K562 (cell line): ENCODE measurements around the gene KHSRP. TPM values are rescaled to one million over a fixed set of nuclear protein-coding genes. Genes with fewer than 3 reads are reported as not detected.

Source experiments
- ARNT ChIP-seq, 2 experiments: fragments of 450-650 bp; IDR thresholded peaks; 2 replicates each; pipeline ENCODE4 v1.6.1; 2016; ENCODE audit warnings: mild to moderate bottlenecking in 1 of 2
- BRD9 ChIP-seq: fragments of 450-650 bp; IDR thresholded peaks from 2 replicates; pipeline ENCODE4 v1.6.1; 2018; ENCODE audit warnings: low read depth; ENCODE audit not compliant: partially characterized antibody
- CEBPG ChIP-seq, 3 experiments: fragments of 200-800 bp in 1 of 3; sonication (Bioruptor generic) in 1 of 3; sonication (generic) in 1 of 3; formaldehyde crosslinking in 1 of 3; IDR thresholded peaks in 2 of 3; conservative IDR thresholded peaks in 1 of 3; 2 replicates each; pipeline versions ENCODE4 v1.6.1 to v1.8.0; 2016 to 2022; ENCODE audit warnings: missing compliant biosample characterization in 2 of 3, missing genetic modification characterization in 2 of 3, mild to moderate bottlenecking in 1 of 3, missing genetic modification reagents in 1 of 3
- CREB1 ChIP-seq, 2 experiments: sonication (generic) in 1 of 2; formaldehyde crosslinking in 1 of 2; IDR thresholded peaks; 2 replicates each; pipeline versions ENCODE4 v1.6.1 to v1.8.0; 2012 to 2022; ENCODE audit warnings: inconsistent platforms in 1 of 2, mild to moderate bottlenecking in 1 of 2, missing genetic modification reagents in 1 of 2, moderate library complexity in 1 of 2
- CREBBP ChIP-seq: IDR thresholded peaks from one replicate; pipeline ENCODE4 v1.6.1; 2012; ENCODE audit warnings: low read depth, mild to moderate bottlenecking, control low read depth, inconsistent platforms, low read length
- DACH1 ChIP-seq: fragments of 450-650 bp; IDR thresholded peaks from 2 replicates; pipeline ENCODE4 v1.6.1; 2018; ENCODE audit not compliant: partially characterized antibody
- EZH2 ChIP-seq: IDR thresholded peaks from 2 replicates; pipeline ENCODE4 v1.6.1; 2012; ENCODE audit warnings: low read depth, mild to moderate bottlenecking, inconsistent platforms, low read length, borderline replicate concordance
- GATAD2A ChIP-seq: fragments of 450-650 bp; IDR thresholded peaks from 2 replicates; pipeline ENCODE4 v1.6.1; 2017
- GTF2E2 ChIP-seq: fragments of 200-800 bp; sonication (Bioruptor generic); IDR thresholded peaks from 2 replicates; pipeline ENCODE4 v1.6.1; 2016; ENCODE audit warnings: missing genetic modification characterization, missing compliant biosample characterization
- HOXB6 ChIP-seq: fragments of 250-450 bp; sonication (Bioruptor Pico); IDR thresholded peaks from 2 replicates; pipeline ENCODE4 v1.5.1; 2022; ENCODE audit warnings: mild to moderate bottlenecking, borderline replicate concordance
- ILF3 ChIP-seq: fragments of 450-650 bp; IDR thresholded peaks from 2 replicates; pipeline ENCODE4 v1.6.1; 2018; ENCODE audit warnings: antibody characterized with exemption, mild to moderate bottlenecking, moderate library complexity, borderline replicate concordance
- ILK ChIP-seq: fragments of 450-650 bp; IDR thresholded peaks from 2 replicates; pipeline ENCODE4 v1.6.1; 2016; ENCODE audit warnings: missing genetic modification characterization, low read depth, mild to moderate bottlenecking, missing compliant biosample characterization, moderate library complexity, borderline replicate concordance
- KLF16 ChIP-seq: IDR thresholded peaks from 2 replicates; pipeline ENCODE4 v1.6.1; 2016; ENCODE audit warnings: antibody characterized with exemption
- NFE2L1 ChIP-seq: fragments of 450-650 bp; IDR thresholded peaks from 2 replicates; pipeline ENCODE4 v1.6.1; 2016; ENCODE audit warnings: missing genetic modification characterization, low read depth, mild to moderate bottlenecking, missing compliant biosample characterization, moderate library complexity, borderline replicate concordance
- NFRKB ChIP-seq: fragments of 450-650 bp; IDR thresholded peaks from 2 replicates; pipeline ENCODE4 v1.6.1; 2016; ENCODE audit warnings: low read depth
- PHF21A ChIP-seq: fragments of 450-650 bp; IDR thresholded peaks from 2 replicates; pipeline ENCODE4 v1.6.1; 2017; ENCODE audit warnings: low read depth, borderline replicate concordance
- PHF8 ChIP-seq: fragments of 200-600 bp; sonication (generic); IDR thresholded peaks from 2 replicates; pipeline ENCODE4 v1.6.1; 2012; ENCODE audit warnings: mixed run types, mild to moderate bottlenecking, inconsistent platforms, low read length, moderate library complexity, borderline replicate concordance
- RAD51 ChIP-seq: fragments of 450-650 bp; IDR thresholded peaks from 2 replicates; pipeline ENCODE4 v1.7.1; 2016; ENCODE audit warnings: low read depth, mild to moderate bottlenecking, borderline replicate concordance
- SETDB1 ChIP-seq: IDR thresholded peaks from one replicate; pipeline ENCODE4 v1.6.1; 2012; ENCODE audit warnings: low read length, control low read depth, inconsistent platforms
- SPI1 ChIP-seq: IDR thresholded peaks from 2 replicates; pipeline ENCODE4 v1.6.1; 2011; ENCODE audit warnings: low read depth, low read length, control low read depth, borderline replicate concordance
- SRSF7 ChIP-seq: fragments of 200-400 bp; formaldehyde crosslinking; optimal IDR thresholded peaks from 2 replicates; pipeline ENCODE3; 2017; ENCODE audit warnings: mild to moderate bottlenecking, low read depth, low read length
- STAG1 ChIP-seq: sonication (generic); formaldehyde crosslinking; IDR thresholded peaks from 2 replicates; pipeline ENCODE4 v1.5.0; 2020; ENCODE audit warnings: missing genetic modification reagents, borderline replicate concordance
- TBL1XR1 ChIP-seq, 2 experiments: IDR thresholded peaks; 2 replicates each; pipeline ENCODE4 v1.6.1; 2012; ENCODE audit warnings: improper control_type of control experiment in 2 of 2, low read length in 2 of 2, mild to moderate bottlenecking in 1 of 2
- TCFL5 ChIP-seq: fragments of 250-450 bp; sonication (Bioruptor Pico); conservative IDR thresholded peaks from 2 replicates; pipeline ENCODE4 v1.6.1; 2021; ENCODE audit warnings: mild to moderate bottlenecking, moderate library complexity, matching md5 sums
- THRAP3 ChIP-seq: fragments of 450-650 bp; IDR thresholded peaks from 2 replicates; pipeline ENCODE4 v1.6.1; 2016; ENCODE audit warnings: mild to moderate bottlenecking, inconsistent platforms, borderline replicate concordance
- WHSC1 ChIP-seq: IDR thresholded peaks from one replicate; pipeline ENCODE4 v1.6.1; 2012; ENCODE audit warnings: low read length, control low read depth, inconsistent platforms
- ZNF696 ChIP-seq: fragments of 250-450 bp; sonication (Bioruptor Pico); conservative IDR thresholded peaks from 2 replicates; pipeline ENCODE4 v1.4.0; 2020; ENCODE audit warnings: mild to moderate bottlenecking, moderate library complexity
- polyA plus RNA-seq, 8 experiments: library from polyadenylated mRNA; depleted of rRNA in 4 of 8; stranded (reverse) in 5 of 8; unstranded in 3 of 8; fragments of >200 nt; fragmentation: Nextera tagmentation in 2 of 8; fragmentation: Illumina TruSeq in 1 of 8; extraction: Ambion mirVana in 2 of 8; extraction: Trizol in 1 of 8; gene quantifications; 2 replicates each; pipeline versions ENCODE4 v1.2.1 to v1.2.3, GENCODE V29; 2011 to 2014; ENCODE audit warnings: inconsistent platforms in 1 of 8, missing spikeins in 1 of 8
- total RNA-seq, 7 experiments: library from RNA; depleted of rRNA in 6 of 7; stranded (reverse); fragments of >200 nt in 6 of 7; fragmentation: Illumina TruSeq in 2 of 7; extraction: Trizol in 2 of 7; gene quantifications; 2 replicates each; pipeline versions ENCODE4 v1.2.1 to v1.2.3, GENCODE V29; 2011 to 2021; ENCODE audit warnings: low replicate concordance in 1 of 7
- TF ChIP-seq, protein P1 (sequence below): sonication (generic); formaldehyde crosslinking; IDR thresholded peaks from 2 replicates; pipeline ENCODE4 v1.8.0; 2022; ENCODE audit warnings: missing genetic modification reagents, mild to moderate bottlenecking, borderline replicate concordance
- TF ChIP-seq, protein P2 (sequence below): sonication (generic); formaldehyde crosslinking; IDR thresholded peaks from 2 replicates; pipeline ENCODE4 v1.5.0; 2020; ENCODE audit warnings: missing genetic modification reagents

Gene KHSRP
- total and polyA plus RNA-seq, 9 of the 15 experiments (the other 6 are each of a cell fraction or from before 2014, with no cell fraction given) = 4.2 to 564 (median 139) TPM

DNA sequence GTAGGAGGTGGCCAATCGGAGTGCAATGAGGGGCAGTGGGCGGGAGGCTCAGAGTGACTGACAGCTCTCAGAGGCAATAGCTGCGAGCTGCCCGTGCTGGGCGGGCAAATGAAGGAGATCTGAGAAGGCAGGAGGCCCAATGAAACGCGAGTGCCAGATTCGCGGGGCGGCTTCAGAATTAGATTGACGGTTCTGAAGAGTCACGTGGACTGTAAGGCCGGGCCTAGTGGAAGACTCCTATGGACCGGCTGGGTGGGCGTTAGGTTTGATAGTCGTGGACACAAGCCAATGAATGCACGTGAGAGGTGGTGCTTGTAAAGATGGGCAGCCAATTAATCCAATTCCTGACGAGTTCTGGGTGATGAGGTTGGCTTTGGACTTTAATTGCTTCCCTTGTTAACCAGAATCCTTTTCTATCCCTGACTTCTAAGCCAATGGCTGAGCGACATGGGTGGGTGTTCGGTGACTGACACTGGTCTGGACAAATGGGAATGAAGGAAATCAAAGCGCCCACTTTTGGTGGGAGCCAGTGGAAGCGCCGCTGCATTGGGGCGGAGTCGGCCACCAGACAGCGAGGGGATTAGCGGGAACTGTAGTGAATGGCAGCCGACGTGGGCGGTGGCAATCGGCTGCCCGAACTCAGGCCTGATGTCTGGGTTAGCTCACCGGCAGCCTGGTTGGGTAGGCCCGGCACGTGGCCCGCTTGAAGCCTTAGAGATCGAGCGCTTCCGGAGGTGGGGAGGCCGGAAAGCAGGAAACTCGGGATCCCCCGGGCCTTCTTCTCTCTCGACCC, 524 bp upstream of the KHSRP start (continued):
- TF ChIP-seq ARNT (IDR thresholded peaks at IDR 0.05) (peak in 1 of 2 experiments; percentile 56; a peak in 1 of 4 replicates), RAD51 (peak; percentile 97), PHF21A (no peak; the same call in 1 of the 2 replicates), SPI1 (no peak), BRD9 (peak; percentile 72), ILK (tag) (no peak), EZH2 (no peak), STAG1 (CRISPR knock-in tag) (no peak), SRSF7 (no peak), GATAD2A (no peak), THRAP3 (no peak), TCFL5 (CRISPR knock-in tag) (no peak), CREBBP (no peak), GTF2E2 (tag) (no peak), SETDB1 (no peak), NFE2L1 (tag) (no peak), CREB1 (IDR thresholded peaks at IDR 0.05) (no peak; the same call in 1 of the 2 replicates), CREB1 (CRISPR knock-in tag; IDR thresholded peaks at IDR 0.05) (peak; percentile 73), KLF16 (no peak), CEBPG (CRISPR knock-in tag; IDR thresholded peaks at IDR 0.05) (peak; percentile 55; the same call in 1 of the 2 replicates), CEBPG (tag; conservative IDR thresholded peaks at IDR 0.05 in 1 of 2, IDR thresholded peaks at IDR 0.05 in 1 of 2) (no peak), ZNF696 (CRISPR knock-in tag) (no peak), HOXB6 (CRISPR knock-in tag) (no peak), NFRKB (no peak; the same call in 1 of the 2 replicates), PHF8 (peak; percentile 63; the same call in 1 of the 2 replicates), TBL1XR1 (IDR thresholded peaks at IDR 0.05; ENCODE audit: low read length in 2 of 2) (peak in 1 of 2 experiments; percentile 28; a peak in 1 of 4 replicates), ILF3 (no peak), WHSC1 (no peak), DACH1 (no peak)
- TF ChIP-seq, protein P1, sequence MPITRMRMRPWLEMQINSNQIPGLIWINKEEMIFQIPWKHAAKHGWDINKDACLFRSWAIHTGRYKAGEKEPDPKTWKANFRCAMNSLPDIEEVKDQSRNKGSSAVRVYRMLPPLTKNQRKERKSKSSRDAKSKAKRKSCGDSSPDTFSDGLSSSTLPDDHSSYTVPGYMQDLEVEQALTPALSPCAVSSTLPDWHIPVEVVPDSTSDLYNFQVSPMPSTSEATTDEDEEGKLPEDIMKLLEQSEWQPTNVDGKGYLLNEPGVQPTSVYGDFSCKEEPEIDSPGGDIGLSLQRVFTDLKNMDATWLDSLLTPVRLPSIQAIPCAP (CRISPR knock-in tag) = peak; percentile 73; the same call in 1 of the 2 replicates
- TF ChIP-seq, protein P2, sequence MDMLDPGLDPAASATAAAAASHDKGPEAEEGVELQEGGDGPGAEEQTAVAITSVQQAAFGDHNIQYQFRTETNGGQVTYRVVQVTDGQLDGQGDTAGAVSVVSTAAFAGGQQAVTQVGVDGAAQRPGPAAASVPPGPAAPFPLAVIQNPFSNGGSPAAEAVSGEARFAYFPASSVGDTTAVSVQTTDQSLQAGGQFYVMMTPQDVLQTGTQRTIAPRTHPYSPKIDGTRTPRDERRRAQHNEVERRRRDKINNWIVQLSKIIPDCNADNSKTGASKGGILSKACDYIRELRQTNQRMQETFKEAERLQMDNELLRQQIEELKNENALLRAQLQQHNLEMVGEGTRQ (CRISPR knock-in tag) = peak; percentile 96
